B cell (primary cell): ENCODE data around the gene ATRNL1. TPM values are rescaled to one million over a fixed set of nuclear protein-coding genes. Genes with fewer than 3 reads are reported as not detected.

ENCODE experiments used
- ATAC-seq: fragments of 200-7000 bp; cut with Tn5 transposase; one replicate; pipeline ENCODE4 v1.10.0; 2021; ENCODE audit warnings: low read depth, mild to moderate bottlenecking, moderate number of reproducible peaks, moderate library complexity
- CTCF ChIA-PET: fragments of 350-600 bp; sonication (Branson Sonifier 250); formaldehyde crosslinking; loops from one replicate; lab custom pipeline; 2021; ENCODE audit warnings: antibody characterized with exemption, inconsistent platforms; lab: Charles Lee
- POLR2A ChIA-PET: fragments of 350-600 bp; sonication (Branson Sonifier 250); formaldehyde crosslinking; loops from one replicate; lab custom pipeline; 2021; ENCODE audit warnings: antibody characterized with exemption; lab: Charles Lee
- DNase-seq: peaks from one replicate; pipeline ENCODE4 v3.0.0; 2013
- H2AFZ ChIP-seq: 2 replicates; pipeline ENCODE4 v1.6.1; 2012; ENCODE audit warnings: mild to moderate bottlenecking, low read depth, low read length; ENCODE audit not compliant: insufficient read depth, poor library complexity, severe bottlenecking
- H3K27ac ChIP-seq, 2 donors: 1 replicate in 1 of 2; 2 replicates in 1 of 2; pipeline ENCODE4 v1.5.1; 2012 to 2013; ENCODE audit warnings: low read length in 2 of 2, mild to moderate bottlenecking in 2 of 2, moderate library complexity in 1 of 2
- H3K27me3 ChIP-seq, 4 experiments: fragments of 200-600 bp in 1 of 4; sonication (generic) in 1 of 4; replicated peaks in 1 of 4; 1 replicate in 2 of 4; 2 replicates in 2 of 4; pipeline versions ENCODE4 v1.6.1 to v1.7.0; 2013 to 2016; ENCODE audit warnings: low read length in 3 of 4, mild to moderate bottlenecking in 2 of 4, mixed read lengths in 1 of 4, moderate library complexity in 1 of 4; ENCODE audit not compliant: insufficient read depth in 4 of 4, control insufficient read depth in 3 of 4; ENCODE audit errors: control extremely low read depth in 1 of 4
- H3K36me3 ChIP-seq, 2 experiments: replicated peaks in 1 of 2; 1 replicate in 1 of 2; 2 replicates in 1 of 2; pipeline versions ENCODE4 v1.6.1 to v1.7.1; 2013; ENCODE audit warnings: low read length in 1 of 2; ENCODE audit not compliant: insufficient read depth in 2 of 2, control insufficient read depth in 1 of 2; ENCODE audit errors: control extremely low read depth in 1 of 2, extremely low read depth in 1 of 2
- H3K4me1 ChIP-seq, 2 donors: fragments of 200-600 bp in 1 of 2; sonication (generic) in 1 of 2; 1 replicate in 1 of 2; 2 replicates in 1 of 2; pipeline versions ENCODE4 v1.5.1 to v1.6.1; 2013 to 2017; ENCODE audit warnings: low read length in 2 of 2; ENCODE audit not compliant: control insufficient read depth in 2 of 2, insufficient read depth in 2 of 2
- H3K4me2 ChIP-seq: replicated peaks from 2 replicates; pipeline ENCODE3; 2012; ENCODE audit warnings: mild to moderate bottlenecking, low read depth, low read length; ENCODE audit not compliant: poor library complexity, severe bottlenecking
- H3K4me3 ChIP-seq, 5 experiments: fragments of 200-600 bp in 1 of 5; sonication (generic) in 1 of 5; 1 replicate in 3 of 5; 2 replicates in 2 of 5; pipeline versions ENCODE4 v1.5.1 to v1.7.0; 2011 to 2016; ENCODE audit warnings: low read length in 4 of 5, mild to moderate bottlenecking in 4 of 5, low read depth in 2 of 5, control low read depth in 1 of 5, moderate library complexity in 1 of 5; ENCODE audit not compliant: insufficient read depth in 1 of 5; ENCODE audit errors: control extremely low read depth in 1 of 5, extremely low read depth in 1 of 5
- H3K79me2 ChIP-seq: fragments of 200-600 bp; sonication (generic); one replicate; pipeline ENCODE4 v1.6.0; 2016; ENCODE audit warnings: low read length; ENCODE audit not compliant: control insufficient read depth, insufficient read depth
- H3K9ac ChIP-seq: fragments of 200-600 bp; sonication (generic); 2 replicates; pipeline ENCODE4 v1.6.1; 2017; ENCODE audit warnings: mild to moderate bottlenecking, low read length, moderate library complexity
- H3K9me3 ChIP-seq, 3 donors: one replicate each; pipeline versions ENCODE4 v1.6.1 to v1.7.1; 2013; ENCODE audit warnings: low read length in 2 of 3; ENCODE audit not compliant: control insufficient read depth in 2 of 3, insufficient read depth in 1 of 3; ENCODE audit errors: control extremely low read depth in 1 of 3
- H4K20me1 ChIP-seq: 2 replicates; pipeline ENCODE4 v1.6.0; 2012; ENCODE audit warnings: mild to moderate bottlenecking, low read length; ENCODE audit not compliant: insufficient read depth, control insufficient read depth, poor library complexity, severe bottlenecking
- H3K27ac Mint-ChIP-seq: one replicate; pipeline ENCODE4 v1.8.0; 2021; ENCODE audit warnings: mixed read lengths
- H3K27me3 Mint-ChIP-seq: one replicate; pipeline ENCODE4 v1.8.0; 2021; ENCODE audit warnings: mixed read lengths
- H3K4me1 Mint-ChIP-seq: one replicate; pipeline ENCODE4 v1.8.0; 2021; ENCODE audit warnings: mixed read lengths
- H3K4me3 Mint-ChIP-seq: one replicate; pipeline ENCODE4 v1.8.0; 2021; ENCODE audit warnings: mixed read lengths
- H3K9me3 Mint-ChIP-seq: one replicate; pipeline ENCODE4 v1.8.0; 2022; ENCODE audit warnings: mixed read lengths; ENCODE audit not compliant: insufficient read depth
- CTCF ChIP-seq: fragments of 200-600 bp; IDR thresholded peaks from one replicate; pipeline ENCODE4 v1.8.0; 2022; ENCODE audit warnings: antibody characterized with exemption, mild to moderate bottlenecking
- EZH2 ChIP-seq: IDR thresholded peaks from 2 replicates; pipeline ENCODE4 v1.6.1; 2012; ENCODE audit warnings: borderline replicate concordance, low read depth, mild to moderate bottlenecking, moderate library complexity, low read length; ENCODE audit not compliant: insufficient read depth, poor library complexity, severe bottlenecking
- WGBS: methylation state at CpG from one replicate; pipeline ENCODE4 v1.1.5; 2013; ENCODE audit warnings: missing lambda C conversion rate; ENCODE audit not compliant: insufficient coverage; 5-methylcytosine and 5-hydroxymethylcytosine counted together
- intact Hi-C: fragments of 100-400 bp; cut with micrococcal nuclease; formaldehyde crosslinking; loops from one replicate; pipeline ENCODE4 v1.10.0; 2022
- polyA plus RNA-seq: library from polyadenylated mRNA; depleted of rRNA; stranded (reverse); fragments of >200 nt; gene quantifications from 2 replicates; pipeline ENCODE4 v1.2.3, GENCODE V29; 2012
- total RNA-seq, 2 donors: library from RNA; stranded (reverse); fragments of 120-200 nt in 1 of 2; gene quantifications; 1 replicate in 1 of 2; 2 replicates in 1 of 2; pipeline versions ENCODE4 v1.2.3 to v1.2.4, GENCODE V29; 2013 to 2022

The ATRNL1 gene
- total and polyA plus RNA-seq, 2 donors (not counting 1 experiment from before 2014, with no cell fraction given) = 0.24 to 2.2 TPM

- H3K4me1 Mint-ChIP-seq = no peaks in the 10 kb centered on the region
- no peak overlapping the region for H2AFZ ChIP-seq
- no peak for DNase-seq
- no peak overlapping the region for H3K4me3 ChIP-seq
- no peaks in the 10 kb centered on the region for H3K27me3 Mint-ChIP-seq
- POLR2A ChIA-PET = no interaction called here
- H3K9ac ChIP-seq = no peak overlapping the region
- H3K4me3 Mint-ChIP-seq = no peak overlapping the region
- H4K20me1 ChIP-seq = no peaks in the 10 kb centered on the region
- no peaks in the 10 kb centered on the region for H3K9me3 ChIP-seq
- intact Hi-C loops = no loop called here
- WGBS = no CpG with 5 or more reads among the region's 2 CpGs
- TF ChIP-seq CTCF (no peak), EZH2 (no peak)
- CTCF ChIA-PET = no interaction called here
- H3K27ac Mint-ChIP-seq = no peak overlapping the region
- H3K79me2 ChIP-seq = no peaks in the 10 kb centered on the region
- no peaks in the 10 kb centered on the region for H3K27me3 ChIP-seq
- no peak for ATAC-seq
- H3K36me3 ChIP-seq = no peaks in the 10 kb centered on the region
- no peaks in the 10 kb centered on the region for H3K9me3 Mint-ChIP-seq
- H3K4me2 ChIP-seq = no peak overlapping the region
- no peak overlapping the region for H3K27ac ChIP-seq
- no peaks in the 10 kb centered on the region for H3K4me1 ChIP-seq
These were observed 863.8 kb downstream of the ATRNL1 start for GRCh38 chr10:115957012-115957399.

- Mint-ChIP-seq H3K27me3 (no peaks in the 10 kb centered on the region), H3K4me1 (no peaks in the 10 kb centered on the region), H3K9me3 (no peaks in the 10 kb centered on the region), H3K27ac (no peak overlapping the region), H3K4me3 (no peak overlapping the region)
- ATAC-seq (no peak), DNase-seq (no peak)
- H2AFZ ChIP-seq = no peak overlapping the region
- H3K9ac ChIP-seq = no peak overlapping the region
- H3K27me3 ChIP-seq = no peaks in the 10 kb centered on the region
- intact Hi-C loops = no loop called here
- CTCF ChIA-PET = no interaction called here
- H3K9me3 ChIP-seq = no peaks in the 10 kb centered on the region
- H3K36me3 ChIP-seq = no peaks in the 10 kb centered on the region
- no peak overlapping the region for H3K27ac ChIP-seq
- H3K4me2 ChIP-seq = no peak overlapping the region
- no peaks in the 10 kb centered on the region for H4K20me1 ChIP-seq
- H3K4me1 ChIP-seq = no peaks in the 10 kb centered on the region
- no peak for TF ChIP-seq CTCF
- no peak for TF ChIP-seq EZH2
- H3K4me3 ChIP-seq = no peak overlapping the region
- WGBS = no CpG with 5 or more reads among the region's 5 CpGs
- POLR2A ChIA-PET = no interaction called here
- no peaks in the 10 kb centered on the region for H3K79me2 ChIP-seq
These were observed 864.7 kb downstream of the ATRNL1 start for GRCh38 chr10:115957786-115958442.
